Mammary epithelial cell (primary cell): Measurements from ENCODE around the gene TNP2.

Source experiments
- CTCF ChIP-seq, 2 donors: IDR thresholded peaks in 1 of 2; conservative IDR thresholded peaks in 1 of 2; 2 replicates each; pipeline ENCODE4 v1.5.1; 2011 to 2012; ENCODE audit warnings: inconsistent platforms in 2 of 2, low read length in 2 of 2, mild to moderate bottlenecking in 2 of 2, control low read depth in 1 of 2, low read depth in 1 of 2; ENCODE audit not compliant: insufficient read depth in 1 of 2; ENCODE audit errors: extremely low read depth in 1 of 2
- EZH2 ChIP-seq: IDR thresholded peaks from 2 replicates; pipeline ENCODE4 v1.6.1; 2012; ENCODE audit warnings: low read length, inconsistent platforms, borderline replicate concordance

- TF ChIP-seq CTCF (conservative IDR thresholded peaks at IDR 0.05 in 1 of 2, IDR thresholded peaks at IDR 0.05 in 1 of 2; ENCODE audit: extremely low read depth in 1 of 2, insufficient read depth in 1 of 2, low read depth in 1 of 2, low read length in 2 of 2) (no peak), EZH2 (no peak)
Measured at GRCh38 chr16:11260596-11260966, 8.5 kb downstream of the TNP2 start.
